Neuronal stem cell (in vitro differentiated cells): ENCODE measurements around the gene CARHSP1.

Source experiments
- DNase-seq: peaks from one replicate; pipeline ENCODE4 v3.0.0-alpha.2; 2013; ENCODE audit warnings: low spot score
- H2AFZ ChIP-seq: one replicate; pipeline ENCODE4 v1.6.1; 2013; ENCODE audit warnings: mild to moderate bottlenecking, low read length, inconsistent platforms
- H2AK5ac ChIP-seq: 2 replicates; pipeline ENCODE4 v1.6.1; 2013; ENCODE audit warnings: low read depth, mild to moderate bottlenecking, inconsistent platforms, low read length, moderate library complexity, mixed read lengths
- H2BK120ac ChIP-seq: 2 replicates; pipeline ENCODE4 v1.6.1; 2013; ENCODE audit warnings: low read depth, mild to moderate bottlenecking, inconsistent platforms, low read length, moderate library complexity, mixed read lengths
- H2BK12ac ChIP-seq: one replicate; pipeline ENCODE4 v1.6.1; 2013; ENCODE audit warnings: low read length, inconsistent platforms
- H2BK15ac ChIP-seq: 2 replicates; pipeline ENCODE4 v1.6.1; 2013; ENCODE audit warnings: mild to moderate bottlenecking, low read length, inconsistent platforms, mixed read lengths
- H2BK5ac ChIP-seq: one replicate; pipeline ENCODE4 v1.6.1; 2013; ENCODE audit warnings: inconsistent platforms, mild to moderate bottlenecking, low read length, moderate library complexity
- H3K14ac ChIP-seq: one replicate; pipeline ENCODE4 v1.6.1; 2013; ENCODE audit warnings: low read length, inconsistent platforms
- H3K18ac ChIP-seq: 2 replicates; pipeline ENCODE4 v1.6.1; 2013; ENCODE audit warnings: low read length, inconsistent platforms
- H3K23ac ChIP-seq: 2 replicates; pipeline ENCODE4 v1.6.1; 2013; ENCODE audit warnings: low read depth, mild to moderate bottlenecking, mixed read lengths, low read length, inconsistent platforms; ENCODE audit not compliant: poor library complexity
- H3K27ac ChIP-seq: replicated peaks from 3 replicates; pipeline ENCODE4 v1.5.1; 2013; ENCODE audit warnings: low read length, inconsistent platforms
- H3K27me3 ChIP-seq, 3 experiments: 2 replicates each; pipeline ENCODE4 v1.6.1; 2013; ENCODE audit warnings: low read length in 3 of 3, mild to moderate bottlenecking in 2 of 3, inconsistent platforms in 1 of 3, low read depth in 1 of 3, mixed read lengths in 1 of 3, moderate library complexity in 1 of 3; ENCODE audit not compliant: control insufficient read depth in 3 of 3, insufficient read depth in 3 of 3
- H3K36me3 ChIP-seq, 2 donors: replicated peaks in 1 of 2; 2 replicates each; pipeline ENCODE4 v1.6.1; 2013; ENCODE audit warnings: low read length in 2 of 2; ENCODE audit not compliant: control insufficient read depth in 2 of 2, insufficient read depth in 2 of 2
- H3K4ac ChIP-seq: 2 replicates; pipeline ENCODE4 v1.6.1; 2013; ENCODE audit warnings: inconsistent platforms, mild to moderate bottlenecking, low read length, moderate library complexity
- H3K4me1 ChIP-seq, 2 donors: 1 replicate in 1 of 2; 2 replicates in 1 of 2; pipeline ENCODE4 v1.6.1; 2013; ENCODE audit warnings: low read length in 2 of 2, low read depth in 1 of 2; ENCODE audit not compliant: control insufficient read depth in 2 of 2, insufficient read depth in 1 of 2
- H3K4me2 ChIP-seq: one replicate; pipeline ENCODE4 v1.6.1; 2013; ENCODE audit warnings: mild to moderate bottlenecking, low read length, inconsistent platforms; ENCODE audit not compliant: insufficient read depth, poor library complexity, severe bottlenecking
- H3K4me3 ChIP-seq, 2 donors: 2 replicates each; pipeline ENCODE4 v1.5.1; 2013; ENCODE audit warnings: low read length in 2 of 2, mild to moderate bottlenecking in 2 of 2, inconsistent platforms in 1 of 2, moderate library complexity in 1 of 2
- H3K79me1 ChIP-seq: one replicate; pipeline ENCODE4 v1.6.1; 2013; ENCODE audit warnings: low read depth, mild to moderate bottlenecking, inconsistent platforms, low read length, moderate library complexity
- H3K9ac ChIP-seq: one replicate; pipeline ENCODE4 v1.6.1; 2013; ENCODE audit warnings: mild to moderate bottlenecking, low read depth, low read length, inconsistent platforms; ENCODE audit not compliant: poor library complexity
- H3K9me3 ChIP-seq, 2 donors: replicated peaks in 1 of 2; 2 replicates each; pipeline versions ENCODE3 to v1.6.1; 2013; ENCODE audit warnings: low read length in 2 of 2, mild to moderate bottlenecking in 2 of 2, inconsistent platforms in 1 of 2, low read depth in 1 of 2, mixed read lengths in 1 of 2, moderate library complexity in 1 of 2; ENCODE audit not compliant: control insufficient read depth in 2 of 2, insufficient read depth in 1 of 2
- H4K8ac ChIP-seq: one replicate; pipeline ENCODE4 v1.6.1; 2013; ENCODE audit warnings: low read depth, mild to moderate bottlenecking, inconsistent platforms, low read length, moderate library complexity
- H4K91ac ChIP-seq: one replicate; pipeline ENCODE4 v1.6.1; 2013; ENCODE audit warnings: low read length, low read depth, mild to moderate bottlenecking, inconsistent platforms; ENCODE audit not compliant: poor library complexity
- WGBS, 2 donors: extraction: QIAGEN DNeasy Blood & Tissue Kit; methylation state at CpG; one replicate each; pipeline ENCODE4 v1.1.7; 2013; ENCODE audit warnings: missing lambda C conversion rate in 2 of 2, mixed read lengths in 1 of 2; ENCODE audit not compliant: insufficient read length in 2 of 2, insufficient replicate concordance in 1 of 2; ENCODE audit errors: extremely low coverage in 2 of 2; 5-methylcytosine and 5-hydroxymethylcytosine counted together

CARHSP1 gene

DNA sequence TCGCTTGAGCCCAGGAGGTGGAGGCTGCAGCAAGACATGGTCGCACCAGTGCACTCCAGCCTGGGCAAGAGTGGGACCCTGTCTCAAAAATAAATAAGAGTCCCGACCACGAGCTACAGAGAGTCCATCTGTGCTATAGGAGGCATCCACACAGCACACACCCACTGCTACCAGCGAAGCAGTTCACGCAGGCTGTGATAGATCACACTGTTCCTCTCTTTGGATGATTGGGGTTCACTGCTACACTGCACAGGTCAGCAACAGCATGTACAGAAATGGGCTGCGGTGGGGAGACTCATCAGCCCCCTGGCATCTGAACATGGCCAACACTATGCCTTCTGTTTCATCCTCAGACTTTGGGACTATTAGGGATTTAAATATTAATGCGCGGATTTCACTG is 37.4 kb downstream of the CARHSP1 start:
- peak overlapping the region; percentile 75 for H2AFZ ChIP-seq
- no peak overlapping the region for H3K4me3 ChIP-seq
- no peak overlapping the region for H3K9ac ChIP-seq
- peaks cover 2 to 28% of the 10 kb centered on the region in 2 donors for H3K36me3 ChIP-seq
- no peak overlapping the region for H3K14ac ChIP-seq
- no peak overlapping the region for H3K18ac ChIP-seq
- no peak overlapping the region for H4K91ac ChIP-seq
- no peak for DNase-seq
- H3K23ac ChIP-seq = no peak overlapping the region
- H2BK5ac ChIP-seq = no peak overlapping the region
- no peaks in the 10 kb centered on the region for H3K27me3 ChIP-seq
- no peak overlapping the region for H2BK15ac ChIP-seq
- peaks cover 12 to 14% of the 10 kb centered on the region in 2 donors for H3K4me1 ChIP-seq
- H2BK12ac ChIP-seq = no peak overlapping the region
- no peak overlapping the region for H2BK120ac ChIP-seq
- H3K4ac ChIP-seq = no peak overlapping the region
- peak overlapping the region; percentile 74 for H3K27ac ChIP-seq
- peak overlapping the region; percentile 11 for H3K4me2 ChIP-seq
- H3K9me3 ChIP-seq = peaks cover 0 to under 1% of the 10 kb centered on the region in 2 donors
- H2AK5ac ChIP-seq = peak overlapping the region; percentile 38
- H3K79me1 ChIP-seq = no peaks in the 10 kb centered on the region
- no CpG with 5 or more reads among the region's 9 CpGs for WGBS, 2 donors
- H4K8ac ChIP-seq = no peak overlapping the region

DNA sequence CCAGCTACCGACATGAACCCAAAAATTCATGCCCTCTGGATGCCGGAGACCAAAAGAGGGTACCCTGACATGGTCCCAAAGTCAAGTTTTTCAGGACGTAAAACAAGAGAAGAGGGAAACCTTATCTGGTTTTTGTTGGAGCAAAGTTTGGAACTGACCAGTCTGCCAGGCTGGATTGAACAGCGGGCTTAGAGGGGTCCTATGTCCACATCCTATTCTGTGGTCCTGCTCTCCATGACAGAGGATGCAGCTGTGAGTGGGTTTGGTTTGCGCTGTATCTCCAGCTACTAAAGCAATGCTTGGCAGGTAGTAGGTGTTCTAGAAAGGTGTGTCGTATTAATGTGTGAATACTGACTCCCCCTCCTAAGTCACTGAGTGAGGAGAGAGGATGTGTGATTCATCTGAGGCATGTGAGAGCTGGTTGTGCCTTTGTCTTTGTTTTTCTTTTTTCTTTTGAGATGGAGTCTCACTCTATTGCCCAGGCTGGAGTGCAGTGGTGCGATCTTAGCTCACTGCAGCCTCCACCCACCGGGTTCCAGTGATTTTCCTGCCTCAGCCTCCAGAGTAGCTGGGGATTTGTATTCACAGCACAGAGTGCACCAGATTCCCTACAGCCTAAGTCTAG is 40.2 kb downstream of the CARHSP1 start:
- Histone ChIP-seq H2BK12ac (no peak overlapping the region), H2AK5ac (no peak overlapping the region), H3K9ac (no peak overlapping the region)

DNA sequence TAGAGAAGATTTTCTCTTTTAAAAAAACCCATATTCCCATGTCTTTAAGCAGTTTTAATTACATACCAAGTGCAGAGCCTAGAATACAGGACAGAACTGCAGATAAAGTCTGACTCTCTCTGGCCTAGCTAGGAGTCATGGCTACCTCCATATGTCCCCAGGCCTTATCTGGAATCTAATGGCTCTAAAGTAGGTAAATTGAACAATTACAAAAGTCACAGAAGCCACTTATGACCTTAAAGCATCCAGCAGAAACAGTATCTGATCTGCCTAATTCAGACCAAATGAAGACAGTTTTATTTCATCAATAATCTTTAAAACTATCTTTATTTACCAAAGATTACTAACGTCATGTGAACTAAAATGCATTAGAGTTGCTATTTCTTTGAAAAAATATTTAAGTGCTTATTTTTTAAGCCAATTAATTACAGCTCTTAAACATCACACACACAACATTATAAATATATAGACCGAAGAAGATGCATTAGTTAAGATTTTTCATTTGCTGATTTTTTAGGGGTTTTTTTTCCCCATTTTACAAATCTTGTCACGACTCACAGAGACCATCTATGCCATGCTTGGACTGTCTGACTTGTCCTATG is 42.4 kb downstream of the CARHSP1 start:
- H3K79me1 ChIP-seq = no peaks in the 10 kb centered on the region
- no peak overlapping the region for H3K23ac ChIP-seq
- H2AK5ac ChIP-seq = no peak overlapping the region
- no peak overlapping the region for H4K8ac ChIP-seq
- peaks cover under 1 to 1% of the 10 kb centered on the region in 2 donors for H3K4me1 ChIP-seq
- peaks cover 0 to 13% of the 10 kb centered on the region in 2 donors for H3K9me3 ChIP-seq
- H3K27me3 ChIP-seq = no peaks in the 10 kb centered on the region
- no peak overlapping the region for H3K14ac ChIP-seq
- no peak overlapping the region for H3K27ac ChIP-seq
- H2BK12ac ChIP-seq = no peak overlapping the region
- no peak overlapping the region for H3K4ac ChIP-seq
- DNase-seq = no peak
- no peak overlapping the region for H2BK5ac ChIP-seq
- no peak overlapping the region for H4K91ac ChIP-seq
- no peak overlapping the region for H2BK15ac ChIP-seq
- H2BK120ac ChIP-seq = no peak overlapping the region
- H3K18ac ChIP-seq = no peak overlapping the region
- WGBS, 2 donors = no CpG with 5 or more reads among the region's 3 CpGs
- no peak overlapping the region for H3K4me2 ChIP-seq
- H3K36me3 ChIP-seq = peaks cover 4 to 69% of the 10 kb centered on the region in 2 donors
- H3K9ac ChIP-seq = no peak overlapping the region
- no peak overlapping the region for H2AFZ ChIP-seq
- no peak overlapping the region for H3K4me3 ChIP-seq

More for the DNA sequence above, 40.2 kb downstream of the CARHSP1 start:
- Histone ChIP-seq H2BK15ac (no peak overlapping the region), H4K91ac (no peak overlapping the region), H4K8ac (no peak overlapping the region), H3K9me3 (peaks cover 0 to 13% of the 10 kb centered on the region in 2 donors), H3K27ac (no peak overlapping the region), H3K79me1 (no peaks in the 10 kb centered on the region), H3K4me2 (no peak overlapping the region), H3K27me3 (no peaks in the 10 kb centered on the region), H2BK120ac (no peak overlapping the region), H3K36me3 (peaks cover 2 to 48% of the 10 kb centered on the region in 2 donors), H2AFZ (no peak overlapping the region), H2BK5ac (no peak overlapping the region), H3K4me3 (no peak overlapping the region), H3K23ac (no peak overlapping the region), H3K18ac (no peak overlapping the region), H3K4ac (no peak overlapping the region), H3K14ac (no peak overlapping the region), H3K4me1 (peaks cover 12% of the 10 kb centered on the region in 2 donors)
- no peak for DNase-seq
- no CpG with 5 or more reads among the region's 8 CpGs for WGBS, 2 donors

DNA sequence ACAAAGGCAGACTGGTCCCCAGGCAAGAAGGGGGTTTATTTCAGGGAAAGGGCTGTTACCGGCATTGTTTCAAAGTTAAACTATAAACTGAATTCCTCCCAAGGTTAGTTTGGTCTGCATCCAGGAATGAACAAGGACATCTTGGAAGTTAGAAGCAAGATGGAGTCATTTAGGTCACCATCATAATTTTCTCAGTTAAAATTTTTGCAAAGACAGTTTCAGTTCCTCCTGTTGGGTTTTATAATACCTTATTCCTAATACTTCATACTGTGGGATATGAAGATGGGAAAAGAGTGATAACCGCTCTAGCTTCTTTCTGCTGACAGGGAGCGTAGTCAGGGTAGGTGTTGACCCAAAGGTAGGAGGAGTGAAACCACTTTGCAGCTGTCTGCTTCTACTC is 46.4 kb downstream of the CARHSP1 start:
- no peak overlapping the region for H2BK15ac ChIP-seq
- H2BK5ac ChIP-seq = no peak overlapping the region
- peaks cover 0 to 13% of the 10 kb centered on the region in 2 donors for H3K9me3 ChIP-seq
- no peaks in the 10 kb centered on the region for H3K27me3 ChIP-seq
- peaks cover 2% of the 10 kb centered on the region for H3K79me1 ChIP-seq
- H3K27ac ChIP-seq = no peak overlapping the region
- H3K4ac ChIP-seq = no peak overlapping the region
- H3K4me1 ChIP-seq = peaks cover 0 to 5% of the 10 kb centered on the region in 2 donors
- no peak overlapping the region for H2BK120ac ChIP-seq
- peaks cover 9 to 83% of the 10 kb centered on the region in 2 donors for H3K36me3 ChIP-seq
- H3K14ac ChIP-seq = no peak overlapping the region
- no CpG with 5 or more reads among the region's 3 CpGs for WGBS, 2 donors
- no peak overlapping the region for H4K8ac ChIP-seq
- no peak overlapping the region for H3K23ac ChIP-seq
- H3K18ac ChIP-seq = no peak overlapping the region
- H3K4me3 ChIP-seq = no peak overlapping the region
- no peak overlapping the region for H4K91ac ChIP-seq
- DNase-seq = no peak
- no peak overlapping the region for H3K4me2 ChIP-seq
- H2AK5ac ChIP-seq = no peak overlapping the region
- H3K9ac ChIP-seq = no peak overlapping the region
- H2BK12ac ChIP-seq = no peak overlapping the region
- H2AFZ ChIP-seq = no peak overlapping the region
